ENCODE measurements around the gene SLC9A9. TPM values are rescaled to one million over a fixed set of nuclear protein-coding genes. Genes with fewer than 3 reads are reported as not detected.

SLC9A9 gene
- total RNA-seq, 2 experiments from 2014 or later: 1.3 to 1.6 TPM

DNA sequence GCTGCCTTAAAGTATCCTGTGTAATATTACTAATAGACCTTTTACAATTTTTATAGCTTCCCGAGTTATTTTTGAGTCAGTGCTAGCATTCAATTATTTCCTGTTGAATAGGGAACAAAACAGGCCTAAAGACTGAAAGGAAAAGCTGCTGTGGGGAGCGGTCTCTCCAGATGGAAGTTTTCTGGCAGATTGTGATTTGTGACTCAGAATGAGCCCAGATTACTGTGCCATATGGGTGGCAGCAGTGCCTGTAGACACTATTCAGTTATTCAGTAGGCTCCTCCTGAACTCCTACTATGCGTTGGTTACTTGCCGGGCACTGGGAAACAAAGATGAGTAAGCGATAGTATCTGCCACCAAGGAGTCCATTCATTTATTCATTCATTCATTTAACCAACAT, 516.9 kb downstream of the SLC9A9 start:
- no peak overlapping the region for H3K4me3 Mint-ChIP-seq
- no peaks in the 10 kb centered on the region for H3K4me1 Mint-ChIP-seq (ENCODE audit: low read depth)
- H3K27ac Mint-ChIP-seq: no peak overlapping the region
- ChIA-PET POLR2A (no interaction called here), CTCF (no interaction called here)
- H3K27me3 Mint-ChIP-seq: no peaks in the 10 kb centered on the region
- DNase-seq: no peak
- no peaks in the 10 kb centered on the region for H3K9me3 Mint-ChIP-seq
- peaks cover 2% of the 10 kb centered on the region for H3K36me3 Mint-ChIP-seq
- intact Hi-C loops (cut with micrococcal nuclease): no loop called here

- no peak overlapping the region for H3K4me3 Mint-ChIP-seq
- H3K27ac Mint-ChIP-seq: no peak overlapping the region
- POLR2A ChIA-PET: no interaction called here
- H3K4me1 Mint-ChIP-seq (ENCODE audit: low read depth): no peaks in the 10 kb centered on the region
- peaks cover 6% of the 10 kb centered on the region for H3K36me3 Mint-ChIP-seq
- H3K27me3 Mint-ChIP-seq: no peaks in the 10 kb centered on the region
- CTCF ChIA-PET: no interaction called here
- no peak for DNase-seq
- H3K9me3 Mint-ChIP-seq: no peaks in the 10 kb centered on the region
- intact Hi-C loops (cut with micrococcal nuclease): no loop called here
Measured at GRCh38 chr3:143330296-143330868, 517.9 kb downstream of the SLC9A9 start.

DNA sequence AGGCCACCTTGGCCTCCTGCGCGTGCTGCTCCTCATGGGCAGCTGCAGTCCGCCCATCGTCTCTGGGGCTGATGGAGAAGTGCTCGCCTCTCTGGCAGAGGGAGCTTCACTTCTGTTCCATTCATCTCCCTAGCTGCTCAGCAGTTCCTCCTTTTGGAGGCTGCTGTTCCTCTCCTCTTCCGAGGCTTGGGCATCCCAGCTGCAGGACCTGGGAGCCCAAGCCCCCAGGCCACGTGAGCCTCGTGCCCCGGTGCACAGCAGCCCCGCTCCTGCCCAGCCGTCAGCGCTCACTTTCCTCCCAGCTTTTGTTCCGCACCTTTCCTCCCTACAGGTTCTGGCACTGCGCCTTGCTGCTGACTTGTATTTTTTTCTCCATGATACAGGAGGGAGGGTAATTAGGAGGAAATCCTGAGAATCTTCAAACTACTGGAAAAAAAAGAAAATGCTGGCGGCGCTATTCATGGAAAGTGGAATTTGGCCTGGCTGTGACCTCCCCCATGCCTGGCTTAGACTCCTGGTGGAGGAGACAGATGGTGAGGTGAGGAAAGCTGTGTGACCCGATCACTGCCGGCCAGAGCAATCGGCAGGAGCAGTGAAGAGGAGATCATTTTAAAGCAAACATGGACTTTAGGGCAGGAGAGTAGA, 518.6 kb downstream of the SLC9A9 start:
- no peak overlapping the region for H3K27ac Mint-ChIP-seq
- no peaks in the 10 kb centered on the region for H3K27me3 Mint-ChIP-seq
- H3K9me3 Mint-ChIP-seq: no peaks in the 10 kb centered on the region
- no peaks in the 10 kb centered on the region for H3K4me1 Mint-ChIP-seq (ENCODE audit: low read depth)
- ChIA-PET CTCF (no interaction called here), POLR2A (no interaction called here)
- H3K4me3 Mint-ChIP-seq: no peak overlapping the region
- DNase-seq: no peak
- H3K36me3 Mint-ChIP-seq: peaks cover 6% of the 10 kb centered on the region
- intact Hi-C loops (cut with micrococcal nuclease): no loop called here

DNA sequence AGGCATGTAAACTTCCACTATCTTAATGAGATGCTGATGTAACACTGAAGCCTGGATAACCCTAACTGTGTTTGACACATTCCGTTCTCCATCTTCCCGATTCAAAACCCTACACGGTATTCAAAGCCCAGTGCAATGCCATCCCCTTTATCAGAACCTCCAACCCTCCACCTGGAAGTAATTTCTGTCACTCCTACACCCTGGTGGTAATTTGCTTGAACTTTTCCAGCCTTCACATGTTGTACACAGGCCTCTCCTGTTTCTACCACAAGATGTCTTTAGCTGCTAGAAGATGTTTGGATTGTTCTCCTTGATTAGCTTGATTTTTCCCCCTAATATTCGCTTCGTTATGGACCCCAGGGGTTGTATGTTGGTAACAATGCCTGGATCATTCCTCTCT, 519.8 kb downstream of the SLC9A9 start:
- POLR2A ChIA-PET: no interaction called here
- DNase-seq: no peak
- Mint-ChIP-seq H3K4me3 (no peak overlapping the region), H3K36me3 (peaks cover 6% of the 10 kb centered on the region), H3K27me3 (no peaks in the 10 kb centered on the region), H3K4me1 (ENCODE audit: low read depth) (no peaks in the 10 kb centered on the region), H3K27ac (no peak overlapping the region), H3K9me3 (no peaks in the 10 kb centered on the region)
- intact Hi-C loops (cut with micrococcal nuclease): no loop called here
- CTCF ChIA-PET: no interaction called here

DNA sequence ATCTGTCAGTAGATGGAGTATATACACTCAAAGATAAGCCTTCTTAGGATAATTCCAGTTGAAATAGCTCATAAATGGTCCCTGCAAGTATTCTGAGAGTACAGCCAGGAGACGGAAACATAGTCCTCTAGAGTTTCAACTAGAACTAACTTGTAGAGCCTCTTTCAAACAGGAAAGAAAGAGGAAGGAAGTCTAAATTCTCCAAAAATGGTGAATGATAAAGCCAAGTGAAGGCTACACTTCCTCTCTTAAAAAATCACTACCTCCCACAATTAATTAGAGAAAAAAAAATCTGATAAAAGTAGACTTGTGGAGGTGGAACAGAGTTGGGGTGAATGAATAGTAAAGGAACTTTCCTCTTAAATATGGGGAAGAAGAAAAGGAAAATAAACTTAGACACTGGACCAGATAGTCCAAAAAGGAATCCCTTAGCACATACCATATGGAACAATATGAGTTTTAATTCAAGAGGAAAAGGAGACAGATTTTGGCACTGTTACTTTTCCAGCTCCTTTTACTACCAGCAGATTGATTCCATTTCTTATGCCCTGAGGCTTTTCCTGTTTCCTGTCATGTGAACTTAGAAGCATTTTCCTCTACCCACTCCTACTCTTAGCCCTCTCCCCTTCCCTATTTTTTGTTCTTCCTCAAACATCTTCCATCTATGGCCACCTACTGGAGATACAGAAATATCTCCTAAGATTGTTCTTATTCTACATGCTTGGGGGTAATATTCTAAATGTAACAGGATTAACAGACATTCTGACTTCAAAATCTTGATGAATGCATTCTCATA, 521.1 kb downstream of the SLC9A9 start:
- Mint-ChIP-seq H3K9me3 (no peaks in the 10 kb centered on the region), H3K4me1 (ENCODE audit: low read depth) (no peaks in the 10 kb centered on the region), H3K4me3 (no peak overlapping the region), H3K36me3 (peaks cover 6% of the 10 kb centered on the region), H3K27ac (no peak overlapping the region), H3K27me3 (no peaks in the 10 kb centered on the region)
- intact Hi-C loops (cut with micrococcal nuclease): no loop called here
- POLR2A ChIA-PET: no interaction called here
- CTCF ChIA-PET: no interaction called here
- no peak for DNase-seq

GRCh38 chr3:143321058-143321769, 527.1 kb downstream of the SLC9A9 start:
- H3K27me3 Mint-ChIP-seq: no peaks in the 10 kb centered on the region
- H3K4me1 Mint-ChIP-seq (ENCODE audit: low read depth): no peaks in the 10 kb centered on the region
- ChIA-PET CTCF (interaction anchor here (0.7 kb wide), 1 partner anchor 48 kb away, joined by 3 read pairs; no protein-coding TSS in a partner anchor), POLR2A (no interaction called here)
- peaks cover 2% of the 10 kb centered on the region for H3K36me3 Mint-ChIP-seq
- H3K27ac Mint-ChIP-seq: no peak overlapping the region
- DNase-seq: no peak
- H3K4me3 Mint-ChIP-seq: no peak overlapping the region
- intact Hi-C loops (cut with micrococcal nuclease): no loop called here
- no peaks in the 10 kb centered on the region for H3K9me3 Mint-ChIP-seq

DNA sequence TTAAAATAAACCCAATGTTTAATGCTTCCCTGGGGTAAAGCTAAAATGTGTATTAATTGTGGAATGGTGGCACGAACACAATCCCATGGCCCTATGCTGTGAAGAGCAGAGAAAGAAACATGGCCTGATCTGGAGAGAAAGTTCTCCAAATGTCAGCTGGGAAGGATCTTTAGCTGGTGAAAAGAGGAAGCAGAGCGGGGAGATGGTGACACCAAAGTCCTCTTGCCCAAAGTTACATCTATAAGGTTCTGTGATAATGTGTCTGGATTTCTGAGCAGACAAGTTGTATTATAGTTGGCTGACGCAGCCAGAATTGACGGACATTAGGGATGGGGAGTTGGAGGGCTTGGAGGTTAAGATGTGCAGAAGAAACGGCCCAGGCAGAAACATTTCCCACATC, 532.5 kb downstream of the SLC9A9 start:
- Mint-ChIP-seq H3K9me3 (no peaks in the 10 kb centered on the region), H3K27ac (no peak overlapping the region), H3K36me3 (no peaks in the 10 kb centered on the region), H3K27me3 (no peaks in the 10 kb centered on the region), H3K4me1 (ENCODE audit: low read depth) (no peaks in the 10 kb centered on the region), H3K4me3 (no peak overlapping the region)
- DNase-seq: no peak
- intact Hi-C loops (cut with micrococcal nuclease): no loop called here
- CTCF ChIA-PET: no interaction called here
- POLR2A ChIA-PET: no interaction called here

GRCh38 chr3:143314251-143315093, 533.8 kb downstream of the SLC9A9 start:
- H3K4me1 Mint-ChIP-seq (ENCODE audit: low read depth): no peaks in the 10 kb centered on the region
- DNase-seq: no peak
- intact Hi-C loops (cut with micrococcal nuclease): no loop called here
- H3K36me3 Mint-ChIP-seq: no peaks in the 10 kb centered on the region
- H3K27me3 Mint-ChIP-seq: no peaks in the 10 kb centered on the region
- CTCF ChIA-PET: no interaction called here
- no peak overlapping the region for H3K4me3 Mint-ChIP-seq
- no peaks in the 10 kb centered on the region for H3K9me3 Mint-ChIP-seq
- POLR2A ChIA-PET: no interaction called here
- peak overlapping the region; percentile 25 for H3K27ac Mint-ChIP-seq

- ChIA-PET CTCF (no interaction called here), POLR2A (no interaction called here)
- no peaks in the 10 kb centered on the region for H3K4me1 Mint-ChIP-seq (ENCODE audit: low read depth)
- DNase-seq: no peak
- H3K27ac Mint-ChIP-seq: no peak overlapping the region
- no peak overlapping the region for H3K4me3 Mint-ChIP-seq
- H3K36me3 Mint-ChIP-seq: no peaks in the 10 kb centered on the region
- no peaks in the 10 kb centered on the region for H3K27me3 Mint-ChIP-seq
- no peaks in the 10 kb centered on the region for H3K9me3 Mint-ChIP-seq
- intact Hi-C loops (cut with micrococcal nuclease): no loop called here
Measured at GRCh38 chr3:143313893-143314188, 534.4 kb downstream of the SLC9A9 start.

GRCh38 chr3:143313025-143313892, 535.0 kb downstream of the SLC9A9 start:
- Mint-ChIP-seq H3K36me3 (no peaks in the 10 kb centered on the region), H3K4me1 (ENCODE audit: low read depth) (no peaks in the 10 kb centered on the region), H3K27ac (no peak overlapping the region), H3K4me3 (no peak overlapping the region), H3K27me3 (no peaks in the 10 kb centered on the region), H3K9me3 (no peaks in the 10 kb centered on the region)
- ChIA-PET POLR2A (no interaction called here), CTCF (no interaction called here)
- intact Hi-C loops (cut with micrococcal nuclease): no loop called here
- no peak for DNase-seq

GRCh38 chr3:143311096-143311495, 537.2 kb downstream of the SLC9A9 start:
- no peaks in the 10 kb centered on the region for H3K9me3 Mint-ChIP-seq
- no peak overlapping the region for H3K4me3 Mint-ChIP-seq
- no peak for DNase-seq
- no peaks in the 10 kb centered on the region for H3K36me3 Mint-ChIP-seq
- CTCF ChIA-PET: no interaction called here
- POLR2A ChIA-PET: no interaction called here
- H3K4me1 Mint-ChIP-seq (ENCODE audit: low read depth): no peaks in the 10 kb centered on the region
- H3K27ac Mint-ChIP-seq: no peak overlapping the region
- no peaks in the 10 kb centered on the region for H3K27me3 Mint-ChIP-seq
- intact Hi-C loops (cut with micrococcal nuclease): no loop called here
